Hepatic stellate cell (primary cell): ENCODE measurements around the gene ANO1.

Source experiments
- DNase-seq: peaks from one replicate; pipeline ENCODE4 v3.0.0; 2011; ENCODE audit warnings: low spot score

ANO1 gene

GRCh38 chr11:70167120-70167519 lies 89.0 kb downstream of the ANO1 start:
- no peak for DNase-seq

- no peak for DNase-seq
Measured at GRCh38 chr11:70167723-70168404, 89.7 kb downstream of the ANO1 start.

GRCh38 chr11:70168405-70168754 lies 90.3 kb downstream of the ANO1 start:
- no peak for DNase-seq

- no peak for DNase-seq
Measured at GRCh38 chr11:70169127-70169526, 91.0 kb downstream of the ANO1 start.

GRCh38 chr11:70169632-70170031 lies 91.5 kb downstream of the ANO1 start:
- DNase-seq = no peak

GRCh38 chr11:70170596-70171210 lies 92.6 kb downstream of the ANO1 start:
- DNase-seq = no peak

- peak; percentile 35 for DNase-seq
Measured at GRCh38 chr11:70173018-70173417, 94.9 kb downstream of the ANO1 start.

GRCh38 chr11:70174547-70175235 lies 96.6 kb downstream of the ANO1 start:
- DNase-seq = no peak

- no peak for DNase-seq
Measured at GRCh38 chr11:70175236-70175698, 97.2 kb downstream of the ANO1 start.

GRCh38 chr11:70176940-70177689 lies 99.0 kb downstream of the ANO1 start:
- peak; percentile 89 for DNase-seq

- no peak for DNase-seq
Measured at GRCh38 chr11:70180906-70181305, 102.8 kb downstream of the ANO1 start.

GRCh38 chr11:70182266-70182665 lies 104.1 kb downstream of the ANO1 start:
- no peak for DNase-seq

GRCh38 chr11:70183032-70183431 lies 104.9 kb downstream of the ANO1 start:
- no peak for DNase-seq

GRCh38 chr11:70183483-70184176 lies 105.5 kb downstream of the ANO1 start:
- DNase-seq = no peak

GRCh38 chr11:70184396-70184795 lies 106.3 kb downstream of the ANO1 start:
- no peak for DNase-seq

- DNase-seq = no peak
Measured at GRCh38 chr11:70185348-70186055, 107.4 kb downstream of the ANO1 start.

- no peak for DNase-seq
Measured at GRCh38 chr11:70186420-70186819, 108.3 kb downstream of the ANO1 start.

GRCh38 chr11:70186936-70187335 lies 108.8 kb downstream of the ANO1 start:
- DNase-seq = no peak

GRCh38 chr11:70187771-70188170 lies 109.7 kb downstream of the ANO1 start:
- no peak for DNase-seq

GRCh38 chr11:70189622-70190021 lies 111.5 kb downstream of the ANO1 start:
- no peak for DNase-seq

- DNase-seq = peak; percentile 80
Measured at GRCh38 chr11:70191495-70192140, 113.5 kb downstream of the ANO1 start.
